Transverse colon (tissue), 3 donors: ENCODE data around the gene TXN.
A peak's percentile ranks its signal among the peaks of the same experiment; 100 is the strongest.

Experiments used
- EP300 ChIP-seq: sonication (generic); formaldehyde crosslinking; IDR thresholded peaks from one replicate; pipeline ENCODE4 v1.6.1; 2017; ENCODE audit warnings: antibody characterized with exemption, low read depth
- POLR2A ChIP-seq: fragments of 450-650 bp; IDR thresholded peaks from one replicate; pipeline ENCODE4 v1.6.1; 2016; ENCODE audit warnings: antibody characterized with exemption, mild to moderate bottlenecking, moderate library complexity
- TF ChIP-seq, protein P1 (sequence below), 5 experiments: fragments of 200-600 bp in 3 of 5; fragments of 450-650 bp in 2 of 5; sonication (generic) in 3 of 5; IDR thresholded peaks; 1 replicate in 2 of 5; 2 replicates in 3 of 5; pipeline ENCODE4 v1.5.1; 2016 to 2017; ENCODE audit warnings: antibody characterized with exemption in 5 of 5, inconsistent platforms in 3 of 5, mild to moderate bottlenecking in 2 of 5, moderate library complexity in 1 of 5

- peak; percentile 93 for TF ChIP-seq POLR2A
- TF ChIP-seq, protein P1, sequence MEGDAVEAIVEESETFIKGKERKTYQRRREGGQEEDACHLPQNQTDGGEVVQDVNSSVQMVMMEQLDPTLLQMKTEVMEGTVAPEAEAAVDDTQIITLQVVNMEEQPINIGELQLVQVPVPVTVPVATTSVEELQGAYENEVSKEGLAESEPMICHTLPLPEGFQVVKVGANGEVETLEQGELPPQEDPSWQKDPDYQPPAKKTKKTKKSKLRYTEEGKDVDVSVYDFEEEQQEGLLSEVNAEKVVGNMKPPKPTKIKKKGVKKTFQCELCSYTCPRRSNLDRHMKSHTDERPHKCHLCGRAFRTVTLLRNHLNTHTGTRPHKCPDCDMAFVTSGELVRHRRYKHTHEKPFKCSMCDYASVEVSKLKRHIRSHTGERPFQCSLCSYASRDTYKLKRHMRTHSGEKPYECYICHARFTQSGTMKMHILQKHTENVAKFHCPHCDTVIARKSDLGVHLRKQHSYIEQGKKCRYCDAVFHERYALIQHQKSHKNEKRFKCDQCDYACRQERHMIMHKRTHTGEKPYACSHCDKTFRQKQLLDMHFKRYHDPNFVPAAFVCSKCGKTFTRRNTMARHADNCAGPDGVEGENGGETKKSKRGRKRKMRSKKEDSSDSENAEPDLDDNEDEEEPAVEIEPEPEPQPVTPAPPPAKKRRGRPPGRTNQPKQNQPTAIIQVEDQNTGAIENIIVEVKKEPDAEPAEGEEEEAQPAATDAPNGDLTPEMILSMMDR (IDR thresholded peaks at IDR 0.05), result no peak
- peak; percentile 63 for TF ChIP-seq EP300
Observed at GRCh38 chr9:110256380-110257096, at the start of gene TXN.
